Natural killer cell (primary cell): ENCODE data around the gene WBP1. TPM values are rescaled to one million over a fixed set of nuclear protein-coding genes. Genes with fewer than 3 reads are reported as not detected.
"Not testable (repeated sequence)": the region's sequence is repeated elsewhere in the genome, so short reads cannot be mapped to it uniquely, and the experiment has no call there.

Experiments
- ATAC-seq, 3 donors: fragments of 150-1000 bp in 2 of 3; fragments of 200-7000 bp in 1 of 3; cut with Tn5 transposase; 1 replicate in 1 of 3; 2 replicates in 2 of 3; pipeline ENCODE4 v1.10.0; 2021; ENCODE audit warnings: mild to moderate bottlenecking in 2 of 3, moderate library complexity in 2 of 3
- DNase-seq, 2 donors: peaks; one replicate each; pipeline versions ENCODE4 v3.0.0 to v3.0.0-alpha.2; 2013 to 2021; ENCODE audit warnings: mixed read lengths in 1 of 2
- H3K27ac ChIP-seq: one replicate; pipeline ENCODE4 v1.5.1; 2013; ENCODE audit warnings: mild to moderate bottlenecking, low read length
- H3K27me3 ChIP-seq: one replicate; pipeline ENCODE4 v1.6.1; 2013; ENCODE audit warnings: low read length; ENCODE audit not compliant: control insufficient read depth, insufficient read depth
- H3K36me3 ChIP-seq: one replicate; pipeline ENCODE4 v1.6.1; 2013; ENCODE audit warnings: low read length; ENCODE audit not compliant: control insufficient read depth, insufficient read depth
- H3K4me1 ChIP-seq: one replicate; pipeline ENCODE4 v1.6.1; 2013; ENCODE audit warnings: low read length; ENCODE audit not compliant: control insufficient read depth, insufficient read depth
- H3K4me3 ChIP-seq: one replicate; pipeline ENCODE4 v1.5.1; 2013; ENCODE audit warnings: low read length
- H3K9me3 ChIP-seq: one replicate; pipeline ENCODE4 v1.6.1; 2013; ENCODE audit warnings: low read length; ENCODE audit not compliant: control insufficient read depth, insufficient read depth
- H3K27ac Mint-ChIP-seq, 2 donors: one replicate each; pipeline ENCODE4 v1.8.0; 2022; ENCODE audit warnings: mild to moderate bottlenecking in 2 of 2, mixed read lengths in 2 of 2, moderate library complexity in 1 of 2
- H3K27me3 Mint-ChIP-seq, 2 donors: one replicate each; pipeline ENCODE4 v1.8.0; 2022; ENCODE audit warnings: low read depth in 2 of 2, mixed read lengths in 2 of 2
- H3K36me3 Mint-ChIP-seq: one replicate; pipeline ENCODE4 v1.8.0; 2022; ENCODE audit warnings: mixed read lengths
- H3K4me1 Mint-ChIP-seq, 2 donors: one replicate each; pipeline ENCODE4 v1.8.0; 2022; ENCODE audit warnings: mixed read lengths in 2 of 2
- H3K4me3 Mint-ChIP-seq: one replicate; pipeline ENCODE4 v1.8.0; 2022; ENCODE audit warnings: mild to moderate bottlenecking, moderate library complexity, mixed read lengths
- H3K9me3 Mint-ChIP-seq, 2 donors: one replicate each; pipeline ENCODE4 v1.8.0; 2022; ENCODE audit warnings: mixed read lengths in 2 of 2
- WGBS: methylation state at CpG from one replicate; pipeline ENCODE4 v1.1.7; 2013; ENCODE audit warnings: missing lambda C conversion rate; ENCODE audit not compliant: insufficient coverage; 5-methylcytosine and 5-hydroxymethylcytosine counted together
- intact Hi-C: fragments of 100-400 bp; cut with micrococcal nuclease; formaldehyde crosslinking; loops from one replicate; pipeline ENCODE4 v1.14.2; 2022
- total RNA-seq, 4 donors: library from RNA; stranded (reverse); fragments of 120-200 nt in 1 of 4; gene quantifications; one replicate each; pipeline versions ENCODE4 v1.2.3 to v1.2.4, GENCODE V29; 2013 to 2022
- TF ChIP-seq, protein P1 (sequence below): fragments of 200-600 bp; IDR thresholded peaks from one replicate; pipeline ENCODE4 v1.8.0; 2022; ENCODE audit warnings: antibody characterized with exemption

The WBP1 gene
- total RNA-seq, 3 donors from 2014 or later (not counting 1 experiment from before 2014, with no cell fraction given), result 65.1 to 68.3 (median 65.4) TPM

- Histone ChIP-seq H3K4me1 (peaks cover 29% of the 10 kb centered on the region), H3K27me3 (no peaks in the 10 kb centered on the region), H3K36me3 (peaks cover 21% of the 10 kb centered on the region), H3K27ac (peak overlapping the region; percentile 88), H3K4me3 (peak overlapping the region; percentile 81), H3K9me3 (no peaks in the 10 kb centered on the region)
- ATAC-seq, result peak; percentile 36 to 51 (median 41)
- H3K27ac Mint-ChIP-seq, result peak overlapping the region; percentile 97
- H3K36me3 Mint-ChIP-seq, result peaks cover 8% of the 10 kb centered on the region
- TF ChIP-seq, protein P1, sequence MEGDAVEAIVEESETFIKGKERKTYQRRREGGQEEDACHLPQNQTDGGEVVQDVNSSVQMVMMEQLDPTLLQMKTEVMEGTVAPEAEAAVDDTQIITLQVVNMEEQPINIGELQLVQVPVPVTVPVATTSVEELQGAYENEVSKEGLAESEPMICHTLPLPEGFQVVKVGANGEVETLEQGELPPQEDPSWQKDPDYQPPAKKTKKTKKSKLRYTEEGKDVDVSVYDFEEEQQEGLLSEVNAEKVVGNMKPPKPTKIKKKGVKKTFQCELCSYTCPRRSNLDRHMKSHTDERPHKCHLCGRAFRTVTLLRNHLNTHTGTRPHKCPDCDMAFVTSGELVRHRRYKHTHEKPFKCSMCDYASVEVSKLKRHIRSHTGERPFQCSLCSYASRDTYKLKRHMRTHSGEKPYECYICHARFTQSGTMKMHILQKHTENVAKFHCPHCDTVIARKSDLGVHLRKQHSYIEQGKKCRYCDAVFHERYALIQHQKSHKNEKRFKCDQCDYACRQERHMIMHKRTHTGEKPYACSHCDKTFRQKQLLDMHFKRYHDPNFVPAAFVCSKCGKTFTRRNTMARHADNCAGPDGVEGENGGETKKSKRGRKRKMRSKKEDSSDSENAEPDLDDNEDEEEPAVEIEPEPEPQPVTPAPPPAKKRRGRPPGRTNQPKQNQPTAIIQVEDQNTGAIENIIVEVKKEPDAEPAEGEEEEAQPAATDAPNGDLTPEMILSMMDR, result no peak
- WGBS, result 3% methylated on average over 80 of the region's 80 CpGs
- H3K4me3 Mint-ChIP-seq, result peak overlapping the region; percentile 99
- intact Hi-C loops, result loop anchor here (2.0 kb wide), 2 partner anchors 61 to 395 kb away; partner anchors contain the start of genes C2orf81 and WDR54
- H3K9me3 Mint-ChIP-seq, result no peaks in the 10 kb centered on the region
- peak in 1 of 2 donors; percentile 72 for DNase-seq
- H3K4me1 Mint-ChIP-seq, result peaks cover 24 to 40% of the 10 kb centered on the region in 2 donors
- H3K27me3 Mint-ChIP-seq, result no peaks in the 10 kb centered on the region
These were observed 23.9 kb downstream of the WBP1 start for GRCh38 chr2:74481961-74482800.

- intact Hi-C loops, result loop anchor here (1.0 to 2.0 kb wide), 8 partner anchors 11 to 394 kb away; partner anchors contain the start of genes C2orf81, INO80B, MRPL53 and PCGF1
These were observed 24.8 kb downstream of the WBP1 start, which contains the start of the genes CCDC142 and TTC31 for GRCh38 chr2:74482801-74483674. Gene CCDC142, minus strand, starts transcription at chr2:74482998. Its CDS starts 161 bp downstream, at chr2:74482837. Gene TTC31, plus strand, starts transcription at chr2:74483081. Its CDS starts 15 bp downstream, at chr2:74483096.

GRCh38 chr2:74483675-74484164, 25.5 kb downstream of the WBP1 start:
- peaks cover 21% of the 10 kb centered on the region for H3K36me3 ChIP-seq
- H3K9me3 Mint-ChIP-seq, H3K36me3 Mint-ChIP-seq, ATAC-seq, H3K27me3 Mint-ChIP-seq, DNase-seq, H3K27me3 ChIP-seq, H3K9me3 ChIP-seq: not testable (repeated sequence)
- H3K27ac Mint-ChIP-seq, result peak overlapping the region; percentile 97
- peak overlapping the region; percentile 88 for H3K27ac ChIP-seq
- peaks cover 29% of the 10 kb centered on the region for H3K4me1 ChIP-seq
- WGBS, result 89% methylated on average over 19 of the region's 19 CpGs
- peak overlapping the region; percentile 81 for H3K4me3 ChIP-seq
- intact Hi-C loops, result loop anchor here (1.0 to 2.0 kb wide), 8 partner anchors 11 to 393 kb away; partner anchors contain the start of genes C2orf81, INO80B, MRPL53 and PCGF1
- H3K4me3 Mint-ChIP-seq, result peak overlapping the region; percentile 99
- H3K4me1 Mint-ChIP-seq, result peaks cover 24 to 35% of the 10 kb centered on the region in 2 donors

More at GRCh38 chr2:74482801-74483674, 24.8 kb downstream of the WBP1 start, which contains the start of the genes CCDC142 and TTC31:
- Histone ChIP-seq H3K4me1 (peaks cover 29% of the 10 kb centered on the region), H3K27ac (peak within 1 kb of the TSS; percentile 88), H3K4me3 (peak within 1 kb of the TSS; percentile 81), H3K27me3 (no peaks in the 10 kb centered on the region), H3K36me3 (peaks cover 20% of the 10 kb centered on the region), H3K9me3 (no peaks in the 10 kb centered on the region)
- Mint-ChIP-seq H3K27ac (peak within 1 kb of the TSS; percentile 97), H3K4me1 (peaks cover 24 to 35% of the 10 kb centered on the region in 2 donors), H3K36me3 (peaks cover 8% of the 10 kb centered on the region), H3K27me3 (no peaks in the 10 kb centered on the region), H3K4me3 (peak within 1 kb of the TSS; percentile 99), H3K9me3 (no peaks in the 10 kb centered on the region)
- DNase-seq, result peak; percentile 88 to 96
- ATAC-seq, result peak; percentile 91 to 98 (median 92)
- WGBS, result under 1% methylated on average over 50 of the region's 50 CpGs
- TF ChIP-seq, protein P1, result peak; percentile 85
